ENCODE results near the gene PAX7. TPM values are rescaled to one million over a fixed set of nuclear protein-coding genes. Genes with fewer than 3 reads are reported as not detected.

Gene PAX7
- total RNA-seq, 1 experiment from 2014 or later = 0.15 TPM

GRCh38 chr1:18614069-18614735 lies 16.4 kb upstream of the PAX7 start:
- H3K18ac ChIP-seq (ENCODE audit: insufficient read length, low read depth, low read length) = no peak overlapping the region
- H3K4me1 ChIP-seq (ENCODE audit: insufficient read depth, low read length) = no peaks in the 10 kb centered on the region
- H3K27ac ChIP-seq (ENCODE audit: insufficient read length, low read depth, low read length) = no peak overlapping the region
- Mint-ChIP-seq H3K4me1 (peaks cover 7 to 11% of the 10 kb centered on the region in 2 experiments; a peak in 2 of 4 replicates), H3K36me3 (ENCODE audit: insufficient read depth in 1 of 3, low read depth in 3 of 3) (no peaks in the 10 kb centered on the region), H3K9me3 (no peaks in the 10 kb centered on the region), H3K27me3 (ENCODE audit: low read depth) (peaks cover 88% of the 10 kb centered on the region), H3K4me3 (no peak overlapping the region), H3K27ac (no peak overlapping the region)
- no peak overlapping the region for H2BK5ac ChIP-seq (ENCODE audit: insufficient read length, low read length)
- H3K9ac ChIP-seq (ENCODE audit: extremely low read depth, insufficient read length, low read length) = no peak overlapping the region
- H3K4ac ChIP-seq (ENCODE audit: low read depth, low read length) = no peak overlapping the region
- no peak overlapping the region for H3T11ph ChIP-seq (ENCODE audit: low read length)
- no peak overlapping the region for H4K91ac ChIP-seq (ENCODE audit: insufficient read length, low read depth, low read length)
- TF ChIP-seq, protein P1, sequence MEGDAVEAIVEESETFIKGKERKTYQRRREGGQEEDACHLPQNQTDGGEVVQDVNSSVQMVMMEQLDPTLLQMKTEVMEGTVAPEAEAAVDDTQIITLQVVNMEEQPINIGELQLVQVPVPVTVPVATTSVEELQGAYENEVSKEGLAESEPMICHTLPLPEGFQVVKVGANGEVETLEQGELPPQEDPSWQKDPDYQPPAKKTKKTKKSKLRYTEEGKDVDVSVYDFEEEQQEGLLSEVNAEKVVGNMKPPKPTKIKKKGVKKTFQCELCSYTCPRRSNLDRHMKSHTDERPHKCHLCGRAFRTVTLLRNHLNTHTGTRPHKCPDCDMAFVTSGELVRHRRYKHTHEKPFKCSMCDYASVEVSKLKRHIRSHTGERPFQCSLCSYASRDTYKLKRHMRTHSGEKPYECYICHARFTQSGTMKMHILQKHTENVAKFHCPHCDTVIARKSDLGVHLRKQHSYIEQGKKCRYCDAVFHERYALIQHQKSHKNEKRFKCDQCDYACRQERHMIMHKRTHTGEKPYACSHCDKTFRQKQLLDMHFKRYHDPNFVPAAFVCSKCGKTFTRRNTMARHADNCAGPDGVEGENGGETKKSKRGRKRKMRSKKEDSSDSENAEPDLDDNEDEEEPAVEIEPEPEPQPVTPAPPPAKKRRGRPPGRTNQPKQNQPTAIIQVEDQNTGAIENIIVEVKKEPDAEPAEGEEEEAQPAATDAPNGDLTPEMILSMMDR (conservative IDR thresholded peaks at IDR 0.05) = no peak
- no peak for DNase-seq
- H3K27me3 ChIP-seq (ENCODE audit: insufficient read depth, low read length) = no peaks in the 10 kb centered on the region
- H2AK5ac ChIP-seq (ENCODE audit: insufficient read length, low read length) = no peak overlapping the region
- no peak overlapping the region for H3K56ac ChIP-seq (ENCODE audit: insufficient read length, low read depth, low read length)
- H4K20me1 ChIP-seq (ENCODE audit: control insufficient read depth, insufficient read depth, insufficient read length) = no peaks in the 10 kb centered on the region
- H3K23me2 ChIP-seq (ENCODE audit: insufficient read length, low read depth, low read length, poor library complexity, severe bottlenecking) = no peaks in the 10 kb centered on the region
- H2BK12ac ChIP-seq (ENCODE audit: insufficient read length, low read depth, low read length) = no peak overlapping the region
- no peaks in the 10 kb centered on the region for H3K9me3 ChIP-seq (ENCODE audit: control insufficient read depth, low read depth, low read length)
- no CpG with 5 or more reads among the region's 7 CpGs for WGBS (ENCODE audit: extremely low coverage, insufficient read length, low lambda C conversion rate)
- H3K14ac ChIP-seq (ENCODE audit: insufficient read depth, low read length) = no peak overlapping the region
- no peak overlapping the region for H3K23ac ChIP-seq (ENCODE audit: insufficient read length, low read depth, low read length)
- no peak overlapping the region for H2BK15ac ChIP-seq (ENCODE audit: low read depth, low read length)
- H4K8ac ChIP-seq (replicated peaks; ENCODE audit: insufficient read length, low read depth, low read length) = no peak overlapping the region
- H2BK120ac ChIP-seq (ENCODE audit: low read depth, low read length, poor library complexity, severe bottlenecking) = no peak overlapping the region
- H4K5ac ChIP-seq (ENCODE audit: insufficient read length, low read depth, low read length) = no peak overlapping the region
- no peaks in the 10 kb centered on the region for H3K79me1 ChIP-seq (ENCODE audit: insufficient read depth, low read depth, low read length, poor library complexity, severe bottlenecking)
- H2BK20ac ChIP-seq (ENCODE audit: low read depth, low read length, poor library complexity, severe bottlenecking) = no peak overlapping the region
- H3K4me2 ChIP-seq (ENCODE audit: insufficient read depth, insufficient read length, low read length) = no peak overlapping the region
- H2AFZ ChIP-seq (ENCODE audit: low read length) = no peak overlapping the region
- H3K79me2 ChIP-seq (ENCODE audit: insufficient read depth, low read length) = no peaks in the 10 kb centered on the region

All from H9 (cell line).